HG03039 (cell line): ENCODE data around the gene MRPS27.

ENCODE experiments used
- ATAC-seq: cut with Tn5 transposase; IDR thresholded peaks from one replicate; pipeline ENCODE4 v1.9.1; 2021; ENCODE audit warnings: mild to moderate bottlenecking, moderate library complexity; ENCODE audit not compliant: unreplicated experiment

MRPS27 gene

DNA sequence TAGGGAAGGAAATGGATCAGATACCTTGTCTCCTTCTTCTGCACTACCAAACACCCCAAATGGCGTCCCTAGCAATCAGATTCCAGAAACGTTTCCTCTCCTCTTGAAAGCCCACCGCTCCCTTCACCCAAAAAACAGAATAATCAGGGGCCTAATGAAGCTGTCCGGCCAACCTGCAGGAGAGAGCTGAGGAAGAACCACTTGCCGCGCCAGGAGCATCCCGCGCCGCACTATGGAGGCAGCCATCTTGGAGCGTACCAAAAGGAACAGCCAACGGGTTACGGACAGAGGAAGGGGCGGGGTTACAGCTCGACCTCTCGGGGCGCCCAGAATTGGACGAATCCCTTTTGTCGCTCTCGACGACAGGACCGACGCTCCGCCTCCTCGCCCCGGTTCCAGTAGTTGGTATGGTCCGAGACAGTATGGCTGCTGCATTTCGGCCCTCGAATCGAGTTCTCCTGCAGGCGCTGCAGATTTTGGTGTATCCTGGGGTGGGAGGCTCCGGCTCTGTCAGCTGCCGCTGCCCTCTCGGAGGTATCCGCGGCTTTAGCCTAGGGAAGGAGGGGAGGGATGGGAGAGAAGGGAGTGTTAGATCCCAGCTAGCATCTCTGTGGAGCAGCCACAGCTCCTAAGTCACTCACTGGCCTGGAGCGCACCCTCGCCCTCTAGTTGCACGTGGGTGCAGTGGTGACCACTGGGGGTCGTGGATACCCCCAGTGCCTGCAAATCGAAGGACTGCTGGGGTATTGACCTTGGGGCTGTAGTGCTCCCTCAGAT, at the start of gene MRPS27, which contains the start of gene PTCD2:
Gene MRPS27 (minus strand): TSS at position 265 of the 777 bp plus-strand sequence. CDS start 19 bp downstream, at position 246.
Gene PTCD2 (plus strand): TSS at position 398 of the 777 bp plus-strand sequence. CDS start 10 bp downstream, at position 408.
- ATAC-seq: peak; percentile 98

DNA sequence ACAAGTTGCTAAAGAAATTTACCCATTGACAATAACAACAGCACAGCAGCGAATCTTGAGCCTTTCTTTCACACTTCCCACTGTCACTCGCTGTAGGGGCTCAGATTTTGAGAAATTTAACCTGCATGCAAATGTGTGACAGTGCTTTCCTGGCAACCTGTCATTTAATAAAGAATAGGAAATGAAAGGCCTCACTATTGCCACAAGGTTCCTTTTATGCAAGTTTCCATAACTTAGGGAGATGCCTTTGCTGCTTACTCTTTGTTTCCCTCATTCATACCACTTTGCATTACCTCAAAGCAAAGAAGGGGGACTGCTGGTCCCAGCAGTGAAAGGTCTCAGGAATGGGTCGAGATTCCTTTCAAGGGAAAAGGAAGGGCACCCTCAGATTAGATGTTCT, 49.7 kb upstream of the MRPS27 start:
- ATAC-seq: no peak

DNA sequence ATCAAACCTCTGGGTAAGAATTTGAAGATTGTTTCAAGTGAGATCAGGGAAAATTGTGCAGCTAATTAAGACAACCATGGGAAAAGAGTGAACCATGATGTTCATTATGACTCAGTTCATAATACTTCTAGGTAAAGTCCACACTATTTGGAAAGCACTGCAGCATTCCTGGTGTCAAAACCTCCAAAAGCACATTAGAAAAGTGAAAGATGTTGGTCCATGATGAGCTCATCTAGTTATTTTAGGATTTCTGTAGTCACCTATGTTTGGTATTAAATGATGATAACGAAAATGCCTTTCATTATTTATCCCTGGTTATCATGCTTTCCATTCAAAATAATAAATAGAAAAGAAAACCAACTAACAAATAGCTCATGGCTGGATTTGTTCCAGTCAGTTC, 49.3 kb upstream of the MRPS27 start:
- ATAC-seq: no peak

DNA sequence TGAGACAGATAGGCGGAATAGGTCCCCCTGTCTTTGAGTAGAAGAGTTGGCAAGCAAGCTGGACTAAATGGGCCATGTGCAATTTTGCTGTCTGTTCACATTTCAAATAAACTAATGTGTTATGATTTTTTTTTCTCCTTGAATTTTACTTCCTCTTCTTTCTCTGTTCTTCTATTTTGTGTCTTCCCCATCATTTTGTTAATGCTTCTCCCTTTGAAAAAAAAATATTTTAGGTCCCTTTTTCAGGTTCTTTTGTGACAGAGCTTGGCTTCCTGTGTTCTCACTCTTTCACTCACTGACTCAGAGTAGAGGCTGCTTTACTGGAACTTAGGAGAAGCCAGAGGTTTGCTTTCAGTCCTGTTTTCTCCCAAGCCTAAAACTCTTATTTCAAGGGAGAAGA, 48.2 kb upstream of the MRPS27 start:
- no peak for ATAC-seq

DNA sequence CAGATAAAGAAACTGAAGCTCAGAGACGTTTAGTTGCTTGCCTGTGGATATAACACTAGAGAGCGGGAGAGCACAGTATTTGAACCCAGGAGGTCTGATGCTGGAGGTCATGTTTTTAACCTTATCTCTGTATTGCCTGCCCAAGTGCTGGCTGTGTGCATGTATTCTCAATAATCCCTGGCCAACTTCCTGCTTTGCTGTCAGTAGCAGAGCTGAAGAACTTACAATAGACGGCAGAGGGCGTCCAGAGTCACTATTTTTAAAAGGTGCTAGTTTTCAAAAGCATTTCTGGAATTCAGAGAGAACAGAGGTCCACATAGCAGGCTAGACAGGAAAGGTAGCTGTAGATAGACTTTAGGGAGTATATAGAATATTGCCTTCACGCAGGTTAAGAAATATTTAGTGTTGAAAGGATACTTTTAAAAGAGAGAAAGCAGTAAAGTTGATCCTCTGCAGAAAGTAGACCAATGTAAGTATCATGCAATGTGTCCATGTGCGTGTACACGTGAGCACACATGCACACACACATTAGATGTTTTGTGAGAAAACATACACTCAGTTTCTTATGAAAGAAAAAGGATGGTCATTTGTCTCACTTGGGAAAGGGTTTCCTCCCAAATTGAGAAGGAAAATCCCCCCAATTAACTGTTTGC, 46.4 kb upstream of the MRPS27 start:
- no peak for ATAC-seq

DNA sequence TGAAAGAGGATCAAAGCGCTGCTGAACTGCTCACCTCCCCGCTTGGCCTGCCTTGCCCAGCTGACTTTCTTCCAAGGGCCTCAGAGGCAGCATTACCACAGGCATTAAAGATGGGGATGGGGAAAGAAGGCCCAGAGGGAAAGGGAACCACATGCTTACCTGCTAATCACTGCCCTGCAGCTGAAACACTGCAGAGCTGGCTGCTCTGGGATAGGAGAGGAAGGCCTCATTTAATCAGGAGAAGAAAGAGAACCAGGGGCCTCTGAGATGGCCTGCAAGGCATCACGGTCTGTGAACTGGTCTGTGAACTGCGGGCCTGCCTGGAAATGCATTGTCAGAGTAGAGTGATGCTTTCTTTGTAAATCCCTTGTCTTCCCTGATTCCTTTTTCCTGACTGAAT, 44.9 kb upstream of the MRPS27 start:
- no peak for ATAC-seq

DNA sequence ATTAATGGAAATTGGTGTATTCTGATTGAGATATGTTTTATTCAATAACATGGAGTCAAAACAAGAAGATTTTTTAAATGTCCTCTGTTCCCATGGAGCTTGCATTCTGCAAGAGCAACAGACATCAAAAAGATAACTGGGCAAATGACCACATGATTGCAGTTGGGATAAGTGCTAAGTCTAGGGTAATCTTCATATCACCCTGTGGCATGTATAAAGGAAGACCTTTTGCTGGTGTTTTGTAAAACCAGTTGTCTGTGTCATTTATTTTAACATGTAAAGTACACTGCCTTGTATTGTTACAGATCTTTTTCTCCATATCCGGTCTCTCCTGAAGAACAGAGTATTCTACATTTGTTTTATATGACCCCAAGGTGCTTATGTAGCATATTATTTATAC, 44.1 kb upstream of the MRPS27 start:
- no peak for ATAC-seq

DNA sequence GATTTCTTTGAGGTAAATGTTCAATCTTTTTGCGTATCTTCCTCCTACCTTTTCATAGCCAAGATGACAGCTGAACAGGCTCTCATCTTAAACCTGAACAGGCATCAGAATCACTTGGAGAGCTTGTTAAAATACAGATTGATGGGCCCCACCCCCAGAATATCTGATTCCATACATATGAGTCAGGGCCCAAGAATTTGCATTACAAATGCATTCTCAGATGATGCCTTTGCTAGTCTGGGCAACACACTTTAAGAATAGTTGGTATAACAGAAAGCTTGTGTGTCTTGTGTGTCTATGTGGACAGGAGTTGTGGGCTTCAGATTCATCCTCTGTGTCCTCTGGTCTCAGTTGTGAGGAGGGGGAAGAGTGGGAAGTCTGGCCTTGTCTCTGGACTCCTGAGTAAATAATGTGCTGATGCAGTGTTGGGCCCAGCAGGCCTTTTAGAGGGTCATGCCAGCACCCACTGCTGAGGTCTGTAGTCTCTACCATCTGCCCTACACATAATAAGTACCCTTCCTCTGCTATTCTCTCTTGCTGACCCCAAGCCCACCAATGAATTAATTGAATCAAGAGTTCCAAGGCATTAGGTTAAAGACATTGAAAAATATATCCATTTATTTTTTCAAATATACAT, 43.2 kb upstream of the MRPS27 start:
- no peak for ATAC-seq

DNA sequence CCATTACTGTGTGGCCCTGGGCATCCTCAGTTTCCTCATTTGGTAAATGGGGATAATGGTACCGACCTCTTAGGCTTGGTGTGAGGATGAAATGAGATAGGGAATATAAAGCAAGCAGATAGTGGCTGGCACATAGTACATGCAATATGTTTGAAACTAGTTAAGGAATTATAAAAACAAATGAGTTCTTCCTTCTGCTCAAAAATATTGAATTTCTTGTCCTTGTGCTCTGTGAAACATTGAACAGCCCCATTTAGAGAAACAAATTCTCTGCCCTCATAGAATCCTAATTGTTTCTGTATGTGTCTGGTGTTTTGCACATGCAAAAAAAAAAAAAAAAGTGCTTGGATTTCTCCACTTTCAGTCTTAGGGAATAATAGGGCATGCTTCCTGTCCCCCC, 39.8 kb upstream of the MRPS27 start:
- ATAC-seq: no peak

DNA sequence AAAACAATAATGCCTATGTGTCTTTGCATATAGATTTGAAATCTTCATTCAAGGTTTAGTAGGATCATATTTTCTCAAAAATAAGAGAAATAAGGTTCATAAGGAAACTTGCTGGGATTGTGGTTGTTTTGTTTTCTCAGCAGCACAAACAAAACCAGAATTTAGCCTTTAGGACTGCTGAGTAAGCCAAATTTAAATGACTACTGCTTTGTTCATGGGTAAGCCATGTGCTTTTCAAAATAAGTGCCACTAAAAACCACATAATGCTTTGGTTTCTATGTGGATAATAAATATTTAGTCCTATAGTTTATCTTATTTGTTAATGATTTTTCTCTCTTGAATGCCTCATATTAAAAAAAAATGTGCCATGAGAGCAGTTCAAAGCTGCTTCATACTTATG, 38.9 kb upstream of the MRPS27 start:
- ATAC-seq: no peak

DNA sequence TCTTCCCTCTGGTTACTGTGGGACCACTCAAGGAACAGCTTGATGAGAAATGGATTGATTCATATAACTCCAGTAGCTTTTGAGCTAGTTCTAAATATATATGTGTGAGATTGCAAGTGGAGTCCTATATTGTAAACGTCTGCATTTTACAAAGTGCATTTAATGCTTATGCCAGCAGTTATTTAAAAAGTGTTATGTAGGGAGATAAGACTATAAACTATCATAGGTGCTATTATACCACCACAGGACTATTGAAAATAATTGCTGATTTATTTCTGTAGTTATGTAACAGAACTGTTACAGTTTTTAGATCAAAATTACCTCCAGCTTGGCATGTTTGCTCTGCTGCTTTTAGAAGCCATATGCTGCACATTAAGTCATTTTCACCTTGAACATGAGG, 36.3 kb upstream of the MRPS27 start:
- ATAC-seq: no peak

DNA sequence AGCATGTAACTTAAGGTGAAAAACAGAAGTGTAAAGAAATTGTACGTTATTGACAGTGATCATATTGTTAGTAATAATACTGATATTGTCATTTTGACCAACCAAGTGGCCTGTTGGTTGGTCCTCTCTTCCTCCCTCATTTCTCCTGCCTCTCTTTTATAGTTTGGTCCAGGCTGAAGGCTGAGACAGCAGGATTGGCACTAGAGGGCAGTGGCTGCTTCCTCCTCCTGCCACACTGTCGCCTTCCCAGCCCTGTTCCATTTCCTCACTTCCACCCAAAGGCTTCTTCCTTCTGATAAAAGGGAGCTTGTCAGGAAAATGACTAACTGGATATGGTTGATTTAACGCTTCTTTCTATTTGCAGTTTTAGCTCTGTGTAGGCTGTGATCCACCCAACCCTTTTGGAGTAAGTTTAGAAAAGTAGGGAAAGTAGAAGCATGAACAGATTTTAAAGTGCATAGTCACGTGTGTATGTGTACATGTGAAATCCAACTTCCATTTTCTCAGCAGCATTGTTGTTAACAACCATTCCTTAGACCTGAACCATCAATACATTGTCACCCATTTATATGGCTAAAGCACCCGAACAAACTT, 35.8 kb upstream of the MRPS27 start:
- no peak for ATAC-seq

DNA sequence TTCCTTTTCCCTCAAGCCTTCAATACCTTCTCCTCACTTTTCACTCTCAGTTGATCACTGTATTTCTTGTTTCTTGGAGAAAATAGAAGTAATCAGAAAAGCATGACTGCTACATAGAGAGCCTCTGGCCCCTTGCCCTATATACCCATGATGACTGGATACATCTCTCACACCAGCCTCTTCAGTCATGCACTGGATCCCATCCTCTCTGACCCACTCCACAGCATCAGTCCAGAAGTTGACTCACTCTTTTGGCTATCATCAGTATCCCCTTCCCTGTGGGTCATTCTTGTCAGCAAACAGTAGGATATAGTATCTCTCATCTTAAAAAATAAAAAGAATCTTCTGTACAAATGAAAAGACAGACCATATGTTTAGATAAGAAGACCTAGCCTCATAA, 33.0 kb upstream of the MRPS27 start:
- no peak for ATAC-seq

DNA sequence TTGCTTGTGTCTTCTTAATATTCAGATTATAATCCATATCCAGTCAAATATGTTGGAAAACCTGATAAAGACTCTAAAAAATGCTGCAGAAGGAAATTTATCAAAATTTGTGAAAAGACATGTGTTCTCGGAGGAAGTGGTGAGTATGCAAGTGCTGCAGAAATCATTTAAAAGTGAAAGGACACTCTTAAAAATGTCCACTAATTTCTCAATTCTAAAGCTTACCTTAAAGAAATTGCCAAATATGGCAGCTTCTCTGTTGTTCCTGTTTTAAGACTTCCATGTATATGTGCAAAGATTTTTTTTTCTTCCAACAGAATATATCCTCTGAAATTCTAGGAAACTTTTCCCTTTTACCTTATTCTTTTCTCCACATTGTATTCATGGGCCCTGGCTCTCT, 32.6 kb upstream of the MRPS27 start:
- ATAC-seq: no peak

DNA sequence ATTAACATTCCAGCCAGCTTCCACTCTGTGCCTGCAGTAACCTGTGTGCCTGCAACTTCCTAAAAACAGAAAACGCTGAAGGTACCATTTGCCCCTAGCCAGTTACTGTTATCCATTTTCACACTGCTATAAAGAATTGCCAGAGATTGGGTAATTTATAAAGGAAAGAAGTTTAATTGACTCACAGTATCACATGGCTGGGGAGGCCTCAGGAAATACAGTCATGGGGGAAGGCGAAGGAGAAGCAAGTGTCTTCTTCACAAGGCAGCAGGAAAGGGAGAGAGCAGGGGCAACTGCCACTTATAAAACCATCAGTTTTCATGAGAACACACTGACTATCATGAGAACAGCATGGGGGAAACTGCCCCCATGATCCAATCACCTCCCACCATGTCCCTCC, 31.3 kb upstream of the MRPS27 start:
- ATAC-seq: no peak

DNA sequence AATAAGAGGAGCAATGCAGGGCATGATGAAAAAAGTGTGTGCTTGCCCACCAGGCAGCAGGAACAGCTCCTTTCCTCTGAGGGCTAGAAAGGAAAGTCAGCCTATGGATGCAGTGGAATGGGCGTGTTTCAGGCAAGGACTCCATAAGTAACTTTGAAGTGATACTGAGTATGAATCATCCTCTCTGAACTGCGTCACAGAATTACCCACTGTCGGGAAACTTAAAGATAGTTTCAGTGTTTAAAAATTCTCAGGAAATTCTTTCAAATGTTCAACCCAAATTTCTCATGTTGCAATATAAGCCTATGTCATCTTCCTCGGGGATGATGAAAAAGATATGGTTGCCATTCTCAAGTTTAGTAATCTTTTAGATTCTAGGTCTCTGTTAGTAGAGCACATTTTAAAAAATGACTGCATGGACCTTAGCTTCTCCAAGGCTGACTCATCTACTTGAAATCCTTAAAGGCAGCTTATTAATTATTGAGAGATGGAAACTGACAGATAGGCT, 27.8 kb upstream of the MRPS27 start:
- no peak for ATAC-seq

DNA sequence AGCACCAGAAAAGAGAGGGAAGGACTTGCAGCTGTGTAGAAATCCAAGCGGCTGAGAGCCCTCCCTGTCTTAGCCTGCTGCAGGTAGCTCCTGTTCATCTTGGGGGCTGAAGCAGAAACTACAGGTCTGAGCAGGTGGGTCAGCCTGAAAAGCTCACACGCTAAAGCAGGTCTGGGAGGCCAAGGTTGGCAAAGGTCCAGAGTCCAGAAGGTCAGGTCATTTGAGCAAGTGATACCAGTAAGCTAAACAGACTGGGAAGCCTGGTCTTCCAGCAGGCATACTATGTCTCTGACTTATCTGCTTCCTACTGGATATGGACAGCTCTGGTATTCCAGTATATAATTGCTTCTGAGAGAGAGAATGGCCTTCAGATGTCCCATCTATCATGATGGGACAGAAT, 26.4 kb upstream of the MRPS27 start:
- no peak for ATAC-seq

DNA sequence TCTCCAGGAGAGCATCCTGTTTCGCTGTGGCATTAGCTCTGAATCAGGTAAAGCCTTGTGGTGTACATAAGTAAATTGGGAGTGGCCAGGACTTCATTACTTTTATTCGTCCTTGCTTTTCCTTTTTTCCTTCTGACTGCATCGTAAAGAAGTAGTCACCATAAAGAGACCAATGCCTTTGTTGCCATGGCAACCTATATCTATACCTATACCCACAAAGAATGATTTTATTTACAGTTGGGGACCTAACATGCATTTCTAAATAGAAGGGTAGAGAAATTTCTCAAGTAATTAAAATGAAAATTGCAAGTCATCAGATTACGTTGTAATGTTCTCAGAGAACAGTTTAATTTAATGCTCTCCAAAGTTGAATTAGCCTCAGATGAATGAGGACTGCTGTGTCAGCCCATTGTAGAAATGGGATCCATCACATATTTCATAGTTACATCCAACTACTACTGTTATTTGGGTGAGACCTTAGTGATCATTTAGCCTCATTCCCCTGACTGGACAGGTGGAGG, 18.7 kb upstream of the MRPS27 start:
- no peak for ATAC-seq

DNA sequence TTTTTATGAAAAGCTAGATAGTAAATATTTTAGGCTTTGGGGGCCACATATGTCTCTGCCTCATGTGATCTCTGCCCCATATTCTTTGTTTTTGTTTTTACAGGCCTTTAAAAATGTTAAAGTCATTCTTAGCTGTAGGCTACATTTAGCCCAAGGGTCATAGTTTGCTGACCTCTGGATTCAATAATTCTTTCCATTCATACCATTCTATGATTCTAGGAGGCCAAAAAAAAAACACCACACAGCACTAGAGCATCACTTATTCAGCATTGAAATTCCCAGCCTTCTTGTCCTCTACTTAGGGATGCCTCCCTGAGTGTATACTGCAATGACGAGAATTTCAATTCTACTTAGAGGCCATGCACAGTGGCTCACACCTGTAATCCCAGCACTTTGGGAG, 17.1 kb upstream of the MRPS27 start:
- no peak for ATAC-seq

DNA sequence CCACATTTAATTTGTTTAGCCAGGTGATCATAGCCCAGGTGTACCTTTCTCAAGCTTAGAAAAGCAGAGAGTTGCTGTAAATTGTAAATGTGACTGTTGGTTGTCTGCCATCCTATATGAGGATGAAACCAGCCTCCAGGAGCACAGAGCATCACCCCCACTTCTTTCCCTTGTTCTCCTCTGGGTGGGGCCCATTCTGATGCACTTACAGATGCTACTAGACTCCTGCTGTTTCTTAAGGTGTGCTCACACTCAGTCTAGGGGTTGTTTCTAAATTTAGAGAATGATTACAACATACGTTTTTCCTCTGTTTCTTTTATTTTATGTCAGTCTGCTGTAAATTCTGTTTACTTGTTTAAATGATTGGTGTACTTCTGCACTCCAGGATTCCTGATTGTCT, 10.7 kb upstream of the MRPS27 start:
- no peak for ATAC-seq

DNA sequence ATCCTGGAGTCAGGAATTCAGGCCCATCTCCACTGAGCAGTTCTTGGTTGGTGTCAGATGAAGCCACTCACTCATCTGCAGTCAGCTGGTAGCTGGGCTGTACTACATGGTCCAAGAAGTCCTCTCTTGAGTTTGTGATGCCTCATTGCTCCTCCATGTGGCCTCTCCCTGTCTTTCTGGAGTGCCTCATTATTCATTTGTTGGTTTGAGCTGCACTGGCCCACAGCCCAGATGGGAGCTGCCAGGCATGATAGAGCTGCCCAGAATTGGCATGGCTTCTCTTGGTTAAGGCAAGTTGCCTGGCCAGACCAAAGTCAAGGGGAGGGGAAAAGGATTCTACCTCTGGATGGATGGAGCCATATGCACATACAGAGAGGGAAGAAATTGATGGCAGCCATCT, 8.1 kb upstream of the MRPS27 start:
- no peak for ATAC-seq
